ENCODE data around the gene NSUN2.

The NSUN2 gene

DNA sequence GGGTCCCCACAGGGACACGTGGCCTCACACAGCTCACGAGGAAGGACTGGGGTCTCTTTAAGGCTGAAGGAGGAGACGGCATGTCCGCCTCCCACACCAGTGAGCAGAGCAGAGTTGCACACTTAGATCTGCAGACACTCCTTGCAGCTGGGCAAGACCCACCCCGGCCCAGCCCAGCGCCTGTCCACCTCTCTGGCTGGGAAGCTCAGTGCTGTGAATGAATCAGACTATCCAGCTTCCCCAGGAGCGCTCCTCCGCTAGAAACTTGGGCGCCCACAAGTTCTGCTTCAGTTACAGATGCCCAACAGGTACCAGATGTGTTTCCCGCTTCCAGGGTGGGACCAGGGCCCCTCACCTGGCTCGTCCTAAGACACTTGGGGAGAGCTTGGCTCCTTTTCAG is 78.9 kb downstream of the NSUN2 start:
- DNase-seq: no peak

DNA sequence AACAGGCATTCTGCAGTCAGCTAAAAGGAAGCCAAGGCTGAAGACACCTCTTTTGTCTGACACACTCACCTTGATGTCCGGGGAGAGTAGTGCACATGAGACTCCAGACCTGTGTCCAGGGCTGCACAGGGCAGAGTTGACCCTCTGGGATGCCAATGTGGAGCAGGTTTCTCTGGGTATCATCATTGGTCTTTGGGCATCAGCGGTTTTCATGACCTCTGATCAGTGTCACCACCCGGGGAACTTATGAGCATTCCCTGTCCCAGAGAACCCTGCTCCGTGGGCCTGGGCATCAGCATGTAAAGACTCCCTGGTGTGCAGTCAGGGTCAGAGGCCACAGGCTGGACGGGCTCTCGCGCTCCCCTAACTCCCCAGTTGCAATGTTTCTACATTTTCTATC is 80.2 kb downstream of the NSUN2 start:
- no peak for DNase-seq

DNA sequence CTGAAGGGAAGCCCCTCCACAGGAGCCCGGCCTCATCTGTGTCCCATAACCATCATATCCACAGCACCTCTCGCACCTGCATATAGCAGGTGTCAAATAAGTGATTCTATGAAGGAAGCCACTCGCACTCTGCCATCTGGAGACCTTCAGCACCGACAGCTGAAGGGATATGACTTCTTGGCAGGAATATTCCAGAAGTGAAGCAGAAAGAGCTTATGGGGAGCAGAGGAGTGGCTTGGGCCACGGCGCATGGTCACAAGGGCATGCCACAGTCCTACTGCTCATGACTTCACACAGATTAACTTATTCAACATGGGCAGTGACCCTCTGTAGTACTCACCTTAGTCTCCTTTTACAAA is 80.9 kb downstream of the NSUN2 start:
- DNase-seq: no peak

DNA sequence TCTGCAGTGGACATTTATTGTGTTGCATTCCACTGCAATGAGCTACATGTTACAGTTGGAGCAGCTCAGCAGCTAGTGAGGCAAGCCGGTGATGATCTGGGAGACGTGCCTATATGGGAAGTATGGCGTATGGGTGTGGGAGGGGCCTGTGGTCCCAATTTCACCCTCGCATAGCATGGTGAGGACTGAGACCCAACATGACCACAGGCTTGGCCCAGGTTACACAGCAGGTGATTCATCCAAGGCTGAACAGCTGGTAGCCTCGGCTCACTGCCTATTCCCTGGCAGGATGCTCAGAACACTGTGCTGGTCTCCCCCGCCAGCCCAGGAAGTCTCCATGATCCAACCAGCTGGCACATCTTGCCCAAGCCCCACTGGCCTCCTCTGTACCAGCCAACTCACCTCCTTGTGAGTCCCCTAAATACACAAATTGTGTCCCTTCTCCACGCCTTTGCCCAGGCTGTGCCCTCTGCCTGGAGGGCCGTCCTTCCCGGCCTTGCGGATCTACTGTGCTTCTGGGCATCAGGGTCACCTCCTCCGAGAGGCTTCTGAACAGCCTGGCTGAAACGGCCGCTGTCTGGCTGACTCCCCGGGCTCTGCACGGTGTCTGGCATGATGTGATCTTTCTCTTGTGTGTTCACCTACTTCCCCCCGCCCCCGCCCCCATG is 81.4 kb downstream of the NSUN2 start:
- no peak for DNase-seq

DNA sequence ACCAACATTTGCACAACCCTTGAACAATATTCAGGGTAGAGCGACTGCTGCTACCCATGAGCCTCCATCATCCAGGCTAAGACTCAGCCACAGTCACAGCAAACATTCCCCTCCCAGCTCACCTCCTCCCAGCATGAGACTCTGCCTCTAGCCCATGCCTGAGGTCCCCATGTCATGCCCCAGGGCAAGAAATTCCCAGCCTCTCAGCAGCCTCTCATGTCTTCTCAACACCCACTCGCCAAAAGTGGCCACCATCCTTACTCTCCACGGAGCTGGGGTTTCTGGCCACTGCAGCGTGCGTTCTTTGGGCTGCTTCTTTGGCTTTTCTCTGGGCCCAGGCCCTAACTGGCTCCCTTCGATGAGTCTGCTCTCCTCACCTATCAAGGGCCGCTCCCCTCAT is 82.2 kb downstream of the NSUN2 start:
- no peak for DNase-seq

All from NCI-H2171 (cell line).